ENCODE measurements around the gene ECSIT. TPM values are rescaled to one million over a fixed set of nuclear protein-coding genes. Genes with fewer than 3 reads are reported as not detected.
"Not testable (repeated sequence)": the region's sequence is repeated elsewhere in the genome, so short reads cannot be mapped to it uniquely, and the experiment has no call there.

The ECSIT gene
- total RNA-seq, 3 donors from 2014 or later (not counting 1 experiment from before 2014, with no cell fraction given): 23.6 to 24.5 (median 24.1) TPM

GRCh38 chr19:11461453-11461852 lies 67.5 kb downstream of the ECSIT start:
- intact Hi-C loops (cut with micrococcal nuclease): no loop called here
- Mint-ChIP-seq H3K36me3 (no peaks in the 10 kb centered on the region), H3K9me3 (no peaks in the 10 kb centered on the region), H3K4me1 (no peaks in the 10 kb centered on the region), H3K4me3 (no peak overlapping the region), H3K27me3 (ENCODE audit: low read depth in 2 of 2) (peaks cover 0 to 5% of the 10 kb centered on the region in 2 donors), H3K27ac (no peak overlapping the region)
- ATAC-seq (no peak), DNase-seq (no peak)
- H3K36me3 ChIP-seq (ENCODE audit: control insufficient read depth, insufficient read depth, low read length): no peaks in the 10 kb centered on the region
- H3K4me3 ChIP-seq (ENCODE audit: low read length): no peak overlapping the region
- no peak for TF ChIP-seq CTCF (IDR thresholded peaks at IDR 0.05)
- no peaks in the 10 kb centered on the region for H3K9me3 ChIP-seq (ENCODE audit: control insufficient read depth, insufficient read depth, low read length)
- H3K4me1 ChIP-seq (ENCODE audit: control insufficient read depth, insufficient read depth, low read length): no peaks in the 10 kb centered on the region
- H3K27ac ChIP-seq (ENCODE audit: low read length): no peak overlapping the region
- 77% methylated on average over 2 of the region's 2 CpGs for WGBS (ENCODE audit: insufficient coverage)
- peaks cover 3% of the 10 kb centered on the region for H3K27me3 ChIP-seq (ENCODE audit: control insufficient read depth, insufficient read depth, low read length)

- no peak overlapping the region for H3K27ac ChIP-seq (ENCODE audit: low read length)
- H3K9me3 ChIP-seq (ENCODE audit: control insufficient read depth, insufficient read depth, low read length): no peaks in the 10 kb centered on the region
- no peak overlapping the region for H3K4me3 ChIP-seq (ENCODE audit: low read length)
- H3K36me3 Mint-ChIP-seq: no peaks in the 10 kb centered on the region
- 56% methylated on average over 4 of the region's 4 CpGs for WGBS (ENCODE audit: insufficient coverage)
- H3K27me3 Mint-ChIP-seq (ENCODE audit: low read depth in 2 of 2): peaks cover 0 to 5% of the 10 kb centered on the region in 2 donors
- ATAC-seq (no peak), DNase-seq (peak in 1 of 2 donors; percentile 40)
- H3K27me3 ChIP-seq (ENCODE audit: control insufficient read depth, insufficient read depth, low read length): peaks cover 3% of the 10 kb centered on the region
- H3K4me1 Mint-ChIP-seq: no peaks in the 10 kb centered on the region
- H3K36me3 ChIP-seq (ENCODE audit: control insufficient read depth, insufficient read depth, low read length): no peaks in the 10 kb centered on the region
- TF ChIP-seq CTCF (IDR thresholded peaks at IDR 0.05): no peak
- no peaks in the 10 kb centered on the region for H3K9me3 Mint-ChIP-seq
- no peak overlapping the region for H3K4me3 Mint-ChIP-seq
- intact Hi-C loops (cut with micrococcal nuclease): no loop called here
- H3K4me1 ChIP-seq (ENCODE audit: control insufficient read depth, insufficient read depth, low read length): no peaks in the 10 kb centered on the region
- no peak overlapping the region for H3K27ac Mint-ChIP-seq
Observed at GRCh38 chr19:11460207-11460606, 68.7 kb downstream of the ECSIT start.

- DNase-seq; H3K27ac ChIP-seq (ENCODE audit: low read length); H3K27ac Mint-ChIP-seq; H3K4me3 Mint-ChIP-seq; H3K4me3 ChIP-seq (ENCODE audit: low read length); ATAC-seq; H3K4me1 ChIP-seq (ENCODE audit: control insufficient read depth, insufficient read depth, low read length); H3K9me3 ChIP-seq (ENCODE audit: control insufficient read depth, insufficient read depth, low read length); H3K36me3 Mint-ChIP-seq; intact Hi-C loops (cut with micrococcal nuclease); H3K36me3 ChIP-seq (ENCODE audit: control insufficient read depth, insufficient read depth, low read length); H3K27me3 ChIP-seq (ENCODE audit: control insufficient read depth, insufficient read depth, low read length); H3K9me3 Mint-ChIP-seq; H3K4me1 Mint-ChIP-seq; H3K27me3 Mint-ChIP-seq (ENCODE audit: low read depth in 2 of 2): not testable (repeated sequence)
- WGBS (ENCODE audit: insufficient coverage): 89% methylated on average over 10 of the region's 11 CpGs
Observed at GRCh38 chr19:11458912-11459311, 70.0 kb downstream of the ECSIT start.

GRCh38 chr19:11458236-11458900 lies 70.6 kb downstream of the ECSIT start:
- Mint-ChIP-seq H3K4me3 (no peak overlapping the region), H3K27ac (no peak overlapping the region), H3K27me3 (ENCODE audit: low read depth in 2 of 2) (peaks cover 0 to 5% of the 10 kb centered on the region in 2 donors), H3K4me1 (no peaks in the 10 kb centered on the region), H3K9me3 (no peaks in the 10 kb centered on the region), H3K36me3 (no peaks in the 10 kb centered on the region)
- no peak for DNase-seq
- H3K36me3 ChIP-seq (ENCODE audit: control insufficient read depth, insufficient read depth, low read length): no peaks in the 10 kb centered on the region
- H3K27me3 ChIP-seq (ENCODE audit: control insufficient read depth, insufficient read depth, low read length): peaks cover 3% of the 10 kb centered on the region
- ATAC-seq: no peak
- no peak overlapping the region for H3K4me3 ChIP-seq (ENCODE audit: low read length)
- no peak for TF ChIP-seq CTCF (IDR thresholded peaks at IDR 0.05)
- no peak overlapping the region for H3K27ac ChIP-seq (ENCODE audit: low read length)
- H3K4me1 ChIP-seq (ENCODE audit: control insufficient read depth, insufficient read depth, low read length): no peaks in the 10 kb centered on the region
- WGBS (ENCODE audit: insufficient coverage): 87% methylated on average over 19 of the region's 19 CpGs
- no peaks in the 10 kb centered on the region for H3K9me3 ChIP-seq (ENCODE audit: control insufficient read depth, insufficient read depth, low read length)
- intact Hi-C loops (cut with micrococcal nuclease): no loop called here
